Endothelial cell of umbilical vein (primary cell): Measurements from ENCODE around the gene RAN. TPM values are rescaled to one million over a fixed set of nuclear protein-coding genes. Genes with fewer than 3 reads are reported as not detected.

ENCODE experiments used
- BruUV-seq: library from RNA; stranded (reverse); fragments of 400-500 nt; replicated peaks from 2 replicates; lab custom pipeline; 2021; lab: Mats Ljungman, UMichigan
- CTCF ChIA-PET: fragments of 300-600, 350-600 bp; sonication (Branson Sonifier 250); formaldehyde crosslinking; loops from one replicate; lab custom pipeline; 2021; ENCODE audit warnings: antibody characterized with exemption, inconsistent platforms; lab: Charles Lee
- POLR2A ChIA-PET: fragments of 300-600, 350-600 bp; sonication (Branson Sonifier 250); formaldehyde crosslinking; loops from one replicate; lab custom pipeline; 2021; ENCODE audit warnings: antibody characterized with exemption, inconsistent platforms; lab: Charles Lee
- DNase-seq: peaks from one replicate; pipeline ENCODE4 v3.0.0-alpha.2; 2011; ENCODE audit warnings: low read depth, low spot score
- FAIRE-seq: peaks from 2 replicates; lab custom pipeline; 2011; peaks lifted over from hg19 to GRCh38; lab: Jason Lieb, UNC
- H2AFZ ChIP-seq: 2 replicates; pipeline ENCODE4 v1.6.0; 2012; ENCODE audit warnings: low read depth, low read length, control low read depth, inconsistent platforms
- H3K27ac ChIP-seq: 2 replicates; pipeline ENCODE4 v1.5.1; 2011; ENCODE audit warnings: low read depth, mild to moderate bottlenecking, control low read depth, low read length, moderate library complexity; ENCODE audit not compliant: insufficient read depth
- H3K27me3 ChIP-seq, 2 experiments: 2 replicates each; pipeline versions ENCODE4 v1.6.0 to v1.6.1; 2011; ENCODE audit warnings: low read length in 2 of 2, mixed read lengths in 1 of 2; ENCODE audit not compliant: control insufficient read depth in 2 of 2, insufficient read depth in 2 of 2
- H3K36me3 ChIP-seq, 2 experiments: 2 replicates in 1 of 2; 3 replicates in 1 of 2; pipeline ENCODE4 v1.5.1; 2011; ENCODE audit warnings: low read length in 2 of 2, mild to moderate bottlenecking in 1 of 2, moderate library complexity in 1 of 2; ENCODE audit not compliant: control insufficient read depth in 2 of 2, insufficient read depth in 2 of 2; ENCODE audit errors: extremely low read depth in 1 of 2
- H3K4me1 ChIP-seq: 3 replicates; pipeline ENCODE4 v1.5.1; 2011; ENCODE audit warnings: mild to moderate bottlenecking, low read length; ENCODE audit not compliant: control insufficient read depth, insufficient read depth; ENCODE audit errors: extremely low read depth
- H3K4me2 ChIP-seq: 2 replicates; pipeline ENCODE4 v1.6.1; 2011; ENCODE audit warnings: low read length, control low read depth, mixed read lengths; ENCODE audit not compliant: insufficient read depth
- H3K4me3 ChIP-seq, 3 experiments: fragments of 200-600 bp in 1 of 3; sonication (generic), shearing (Covaris generic) in 1 of 3; replicated peaks in 1 of 3; 2 replicates each; pipeline ENCODE4 v1.5.1; 2011 to 2016; ENCODE audit warnings: control low read depth in 3 of 3, low read length in 3 of 3, mild to moderate bottlenecking in 2 of 3, inconsistent platforms in 1 of 3, low read depth in 1 of 3, moderate library complexity in 1 of 3; ENCODE audit not compliant: insufficient read depth in 1 of 3
- H3K79me2 ChIP-seq: 2 replicates; pipeline ENCODE4 v1.6.0; 2012; ENCODE audit warnings: low read length, inconsistent platforms; ENCODE audit not compliant: control insufficient read depth, insufficient read depth
- H3K9ac ChIP-seq: replicated peaks from 2 replicates; pipeline ENCODE3; 2011; ENCODE audit warnings: low read length, control low read depth; ENCODE audit not compliant: insufficient read depth; ENCODE audit errors: extremely low read depth
- H3K9me1 ChIP-seq: replicated peaks from 3 replicates; pipeline ENCODE4 v1.6.0; 2011; ENCODE audit warnings: mild to moderate bottlenecking, low read length; ENCODE audit not compliant: control insufficient read depth, insufficient read depth; ENCODE audit errors: extremely low read depth
- H3K9me3 ChIP-seq: replicated peaks from 2 replicates; pipeline ENCODE4 v1.5.1; 2012; ENCODE audit warnings: low read length, inconsistent platforms; ENCODE audit not compliant: control insufficient read depth, insufficient read depth
- H4K20me1 ChIP-seq: replicated peaks from 2 replicates; pipeline ENCODE3; 2011; ENCODE audit warnings: mild to moderate bottlenecking, low read length; ENCODE audit not compliant: control insufficient read depth, insufficient read depth; ENCODE audit errors: extremely low read depth
- GATA2 ChIP-seq: IDR thresholded peaks from 2 replicates; pipeline ENCODE4 v1.7.0; 2011; ENCODE audit warnings: low read depth, mild to moderate bottlenecking, moderate library complexity, mixed read lengths, low read length; ENCODE audit not compliant: insufficient read length, insufficient read depth
- JUN ChIP-seq: IDR thresholded peaks from 2 replicates; pipeline ENCODE4 v1.6.1; 2011; ENCODE audit warnings: borderline replicate concordance, low read depth; ENCODE audit not compliant: insufficient read length, insufficient read depth
- dilution Hi-C: fragments of 300-500 bp; cut with MboI; formaldehyde crosslinking; loops from one replicate; pipeline ENCODE4 v1.15.0; 2019; ENCODE audit warnings: low sequenced_read_pairs; ENCODE audit not compliant: extremely low pct_ligation_motif_present
- intact Hi-C: fragments of 100-400 bp; cut with micrococcal nuclease; formaldehyde crosslinking; loops from one replicate; pipeline ENCODE4 v1.10.0; 2022
- polyA plus RNA-seq, 4 experiments: library from polyadenylated mRNA; depleted of rRNA in 3 of 4; stranded (reverse) in 3 of 4; unstranded in 1 of 4; fragments of >200 nt; gene quantifications; 2 replicates each; pipeline versions ENCODE4 v1.2.1 to v1.2.3, GENCODE V29; 2011 to 2012; ENCODE audit warnings: missing spikeins in 1 of 4
- total RNA-seq: library from RNA; stranded (reverse); gene quantifications from 2 replicates; pipeline ENCODE4 v1.2.3, GENCODE V29; 2021
- TF ChIP-seq, protein P1 (sequence below): IDR thresholded peaks from 2 replicates; pipeline ENCODE4 v1.6.1; 2011; ENCODE audit not compliant: insufficient read depth, insufficient read length
- TF ChIP-seq, protein P2 (sequence below), 2 donors: IDR thresholded peaks; 1 replicate in 1 of 2; 2 replicates in 1 of 2; pipeline ENCODE4 v1.5.1; 2011; ENCODE audit warnings: low read length in 2 of 2, mild to moderate bottlenecking in 2 of 2, moderate library complexity in 2 of 2, control low read depth in 1 of 2, inconsistent platforms in 1 of 2, low read depth in 1 of 2; ENCODE audit not compliant: insufficient read depth in 1 of 2; ENCODE audit errors: extremely low read depth in 1 of 2

Gene RAN
- total and polyA plus RNA-seq, 2 donors (not counting 3 experiments of a cell fraction or from before 2014, with no cell fraction given): 1,075 to 1,205 TPM

DNA sequence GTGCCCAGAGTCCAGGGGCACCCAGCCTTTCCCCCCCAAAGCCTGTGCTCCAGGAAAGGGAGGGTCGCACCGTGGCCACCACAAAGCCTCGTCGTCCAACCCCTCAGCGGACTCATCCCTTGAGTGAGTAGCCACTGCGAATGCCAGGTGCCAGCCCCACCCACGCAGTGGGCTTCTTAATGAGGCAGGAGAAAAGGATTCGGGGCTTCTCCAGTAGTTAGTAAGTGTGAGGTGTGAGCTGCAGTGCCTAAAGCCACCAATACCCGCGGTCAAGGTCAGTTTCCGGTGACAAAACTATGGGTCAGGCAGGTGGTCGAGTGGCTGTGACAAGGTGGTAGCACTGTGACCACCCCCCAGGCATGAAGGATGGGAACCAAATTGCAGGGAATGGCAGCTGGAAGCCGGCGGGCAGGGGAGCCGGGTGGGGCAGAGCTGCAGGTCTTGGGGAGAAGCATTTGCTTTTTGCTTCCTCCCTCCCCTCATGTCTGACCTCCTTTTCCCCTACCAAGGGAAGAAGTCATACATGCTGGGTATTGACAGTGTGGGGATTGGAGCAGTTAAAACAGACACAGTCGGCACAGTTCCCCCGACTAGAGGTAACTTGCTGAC, 8.0 kb downstream of the RAN start:
- peaks cover 6 to 15% of the 10 kb centered on the region in 2 experiments for H3K36me3 ChIP-seq
- TF ChIP-seq JUN (no peak), GATA2 (no peak)
- TF ChIP-seq, protein P1, sequence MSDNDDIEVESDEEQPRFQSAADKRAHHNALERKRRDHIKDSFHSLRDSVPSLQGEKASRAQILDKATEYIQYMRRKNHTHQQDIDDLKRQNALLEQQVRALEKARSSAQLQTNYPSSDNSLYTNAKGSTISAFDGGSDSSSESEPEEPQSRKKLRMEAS: no peak
- TF ChIP-seq, protein P2, sequence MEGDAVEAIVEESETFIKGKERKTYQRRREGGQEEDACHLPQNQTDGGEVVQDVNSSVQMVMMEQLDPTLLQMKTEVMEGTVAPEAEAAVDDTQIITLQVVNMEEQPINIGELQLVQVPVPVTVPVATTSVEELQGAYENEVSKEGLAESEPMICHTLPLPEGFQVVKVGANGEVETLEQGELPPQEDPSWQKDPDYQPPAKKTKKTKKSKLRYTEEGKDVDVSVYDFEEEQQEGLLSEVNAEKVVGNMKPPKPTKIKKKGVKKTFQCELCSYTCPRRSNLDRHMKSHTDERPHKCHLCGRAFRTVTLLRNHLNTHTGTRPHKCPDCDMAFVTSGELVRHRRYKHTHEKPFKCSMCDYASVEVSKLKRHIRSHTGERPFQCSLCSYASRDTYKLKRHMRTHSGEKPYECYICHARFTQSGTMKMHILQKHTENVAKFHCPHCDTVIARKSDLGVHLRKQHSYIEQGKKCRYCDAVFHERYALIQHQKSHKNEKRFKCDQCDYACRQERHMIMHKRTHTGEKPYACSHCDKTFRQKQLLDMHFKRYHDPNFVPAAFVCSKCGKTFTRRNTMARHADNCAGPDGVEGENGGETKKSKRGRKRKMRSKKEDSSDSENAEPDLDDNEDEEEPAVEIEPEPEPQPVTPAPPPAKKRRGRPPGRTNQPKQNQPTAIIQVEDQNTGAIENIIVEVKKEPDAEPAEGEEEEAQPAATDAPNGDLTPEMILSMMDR (IDR thresholded peaks at IDR 0.05; ENCODE audit: extremely low read depth in 1 of 2, insufficient read depth in 1 of 2, low read depth in 1 of 2, low read length in 2 of 2): no peak
- no peak overlapping the region for H3K9ac ChIP-seq
- no peak overlapping the region for H3K4me3 ChIP-seq
- CTCF ChIA-PET: no interaction called here
- intact Hi-C loops: loop anchor here (10.0 kb wide), 1 partner anchor 835 kb away; the partner anchor contains the start of gene SFSWAP
- H3K27me3 ChIP-seq: no peaks in the 10 kb centered on the region
- H3K27ac ChIP-seq: no peak overlapping the region
- no TSS peak for BruUV-seq
- H3K9me3 ChIP-seq: no peaks in the 10 kb centered on the region
- POLR2A ChIA-PET: no interaction called here
- H3K79me2 ChIP-seq: peaks cover 3% of the 10 kb centered on the region
- H3K4me2 ChIP-seq: no peak overlapping the region
- H4K20me1 ChIP-seq: peaks cover 6% of the 10 kb centered on the region
- H3K4me1 ChIP-seq: no peaks in the 10 kb centered on the region
- H3K9me1 ChIP-seq: no peaks in the 10 kb centered on the region
- DNase-seq (no peak), FAIRE-seq (no peak)
- no peak overlapping the region for H2AFZ ChIP-seq
- dilution Hi-C loops: no loop called here
